ENCODE results near the gene GAST.
A peak's percentile ranks its signal among the peaks of the same experiment; 100 is the strongest.

Gene GAST

GRCh38 chr17:41717408-41718286 lies 5.5 kb downstream of the GAST start:
- DNase-seq = no peak

GRCh38 chr17:41718287-41718645 lies 6.1 kb downstream of the GAST start:
- DNase-seq = no peak

- no peak for DNase-seq
These were observed 10.1 kb downstream of the GAST start for GRCh38 chr17:41722231-41722630.

- DNase-seq = no peak
These were observed 11.8 kb downstream of the GAST start for GRCh38 chr17:41723801-41724475.

- DNase-seq = no peak
These were observed 12.4 kb downstream of the GAST start for GRCh38 chr17:41724476-41725050.

GRCh38 chr17:41725134-41725533 lies 13.0 kb downstream of the GAST start:
- DNase-seq = no peak

- no peak for DNase-seq
These were observed 15.9 kb downstream of the GAST start for GRCh38 chr17:41728056-41728455.

GRCh38 chr17:41730479-41730878 lies 18.3 kb downstream of the GAST start:
- no peak for DNase-seq

- DNase-seq = no peak
These were observed 19.7 kb downstream of the GAST start for GRCh38 chr17:41731836-41732235.

GRCh38 chr17:41733348-41734138 lies 21.4 kb downstream of the GAST start:
- DNase-seq = no peak

- no peak for DNase-seq
These were observed 22.2 kb downstream of the GAST start, which contains the start of gene HAP1 for GRCh38 chr17:41734139-41734948. HAP1 (minus strand) TSS chr17:41734643; CDS start chr17:41734634, 9 bp downstream.

GRCh38 chr17:41734949-41735313 lies 22.8 kb downstream of the GAST start:
- no peak for DNase-seq

- DNase-seq = no peak
These were observed 23.6 kb downstream of the GAST start for GRCh38 chr17:41735744-41736143.

GRCh38 chr17:41736983-41737679 lies 25.0 kb downstream of the GAST start:
- DNase-seq = no peak

- DNase-seq = no peak
These were observed 25.5 kb downstream of the GAST start for GRCh38 chr17:41737680-41738023.

GRCh38 chr17:41738077-41738800 lies 26.1 kb downstream of the GAST start:
- DNase-seq = peak; percentile 26

GRCh38 chr17:41738801-41739112 lies 26.6 kb downstream of the GAST start:
- no peak for DNase-seq

- DNase-seq = no peak
These were observed 27.7 kb downstream of the GAST start for GRCh38 chr17:41739661-41740352.

GRCh38 chr17:41740506-41740905 lies 28.4 kb downstream of the GAST start:
- DNase-seq = no peak

- no peak for DNase-seq
These were observed 29.6 kb downstream of the GAST start for GRCh38 chr17:41741709-41742108.

Data from activated gamma-delta T cell (primary cell).